ENCODE measurements around the gene HEPACAM2.

The HEPACAM2 gene

DNA sequence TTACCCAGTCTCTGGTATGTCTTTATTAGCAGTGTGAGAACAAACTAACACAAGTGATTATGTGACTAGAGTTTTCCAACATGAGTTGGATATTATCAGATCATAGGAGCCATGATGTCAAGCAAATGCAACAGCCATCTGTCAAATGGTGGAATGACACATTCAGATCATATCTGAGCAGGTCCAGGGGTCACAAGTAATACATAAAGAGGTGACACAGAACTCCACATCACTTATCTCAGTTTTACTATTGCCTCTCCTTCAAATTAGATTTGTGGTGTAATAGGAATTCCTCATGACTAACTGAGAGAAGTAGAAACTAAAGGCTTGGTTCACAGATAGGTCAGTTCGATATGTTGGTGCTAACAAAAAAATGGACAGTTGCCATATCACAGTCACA is 65.9 kb downstream of the HEPACAM2 start:
- Histone ChIP-seq H3K9ac (no peak overlapping the region), H4K20me1 (ENCODE audit: insufficient read depth) (no peaks in the 10 kb centered on the region), H3K4me3 (IDR thresholded peaks at IDR 0.05; ENCODE audit: insufficient read depth, low read depth, low read length) (no peak overlapping the region), H3K27ac (peak overlapping the region; percentile 12; the same call in 1 of the 2 replicates), H3K4me1 (ENCODE audit: low read depth, poor library complexity, severe bottlenecking) (peaks cover 92% of the 10 kb centered on the region), H3K36me3 (ENCODE audit: insufficient read depth) (no peaks in the 10 kb centered on the region), H3K27me3 (ENCODE audit: insufficient read depth, low read depth) (no peaks in the 10 kb centered on the region), H3K4me2 (peak overlapping the region; percentile 58), H3K79me2 (ENCODE audit: insufficient read depth, low read depth) (no peaks in the 10 kb centered on the region), H2AFZ (ENCODE audit: low read depth) (peak overlapping the region; percentile 7; the same call in 1 of the 2 replicates)
- TF ChIP-seq, protein P1, sequence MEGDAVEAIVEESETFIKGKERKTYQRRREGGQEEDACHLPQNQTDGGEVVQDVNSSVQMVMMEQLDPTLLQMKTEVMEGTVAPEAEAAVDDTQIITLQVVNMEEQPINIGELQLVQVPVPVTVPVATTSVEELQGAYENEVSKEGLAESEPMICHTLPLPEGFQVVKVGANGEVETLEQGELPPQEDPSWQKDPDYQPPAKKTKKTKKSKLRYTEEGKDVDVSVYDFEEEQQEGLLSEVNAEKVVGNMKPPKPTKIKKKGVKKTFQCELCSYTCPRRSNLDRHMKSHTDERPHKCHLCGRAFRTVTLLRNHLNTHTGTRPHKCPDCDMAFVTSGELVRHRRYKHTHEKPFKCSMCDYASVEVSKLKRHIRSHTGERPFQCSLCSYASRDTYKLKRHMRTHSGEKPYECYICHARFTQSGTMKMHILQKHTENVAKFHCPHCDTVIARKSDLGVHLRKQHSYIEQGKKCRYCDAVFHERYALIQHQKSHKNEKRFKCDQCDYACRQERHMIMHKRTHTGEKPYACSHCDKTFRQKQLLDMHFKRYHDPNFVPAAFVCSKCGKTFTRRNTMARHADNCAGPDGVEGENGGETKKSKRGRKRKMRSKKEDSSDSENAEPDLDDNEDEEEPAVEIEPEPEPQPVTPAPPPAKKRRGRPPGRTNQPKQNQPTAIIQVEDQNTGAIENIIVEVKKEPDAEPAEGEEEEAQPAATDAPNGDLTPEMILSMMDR (conservative IDR thresholded peaks at IDR 0.05; ENCODE audit: low read depth, low read length): no peak

DNA sequence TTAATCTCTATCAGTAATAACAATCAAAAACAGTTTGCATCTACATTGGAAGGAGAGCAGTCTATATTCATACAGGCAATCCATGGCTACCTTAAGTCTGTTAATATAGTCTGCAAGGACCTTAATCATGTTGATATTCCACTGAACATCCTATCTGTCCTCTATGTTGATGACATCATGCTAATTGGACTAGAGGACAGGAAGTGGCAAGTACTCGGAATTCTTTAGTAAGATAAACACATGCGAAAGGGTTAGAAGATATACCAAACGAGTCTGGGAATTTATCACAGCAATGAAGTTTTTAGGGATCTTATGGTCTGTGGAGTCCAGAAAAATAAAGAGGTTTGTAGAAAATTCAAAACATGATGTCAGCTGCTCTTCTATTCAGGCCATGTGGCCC is 66.8 kb downstream of the HEPACAM2 start:
- Histone ChIP-seq H3K4me3 (IDR thresholded peaks at IDR 0.05; ENCODE audit: insufficient read depth, low read depth, low read length) (no peak overlapping the region), H3K27ac (no peak overlapping the region)
- TF ChIP-seq, protein P1 (conservative IDR thresholded peaks at IDR 0.05; ENCODE audit: low read depth, low read length): no peak

DNA sequence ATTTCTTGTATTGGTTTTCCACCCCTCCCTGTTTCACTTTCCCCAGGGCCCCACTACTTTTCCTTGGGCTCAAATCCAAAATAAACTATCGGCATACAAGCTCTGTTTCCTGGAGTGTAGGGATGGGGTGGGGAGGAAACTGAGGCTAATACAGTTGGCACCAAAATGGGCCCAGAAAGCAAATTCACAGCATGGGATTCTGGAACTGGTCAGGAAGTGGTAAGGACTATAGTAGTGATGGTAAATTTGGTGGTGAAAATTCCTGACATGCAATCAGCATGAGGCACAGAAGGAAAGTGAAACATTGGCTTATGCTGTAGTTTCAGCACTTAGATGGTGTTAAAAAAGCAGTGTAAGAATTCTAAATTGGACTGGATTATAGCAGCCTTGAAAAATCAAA is 69.4 kb downstream of the HEPACAM2 start:
- Histone ChIP-seq H3K9ac (no peak overlapping the region), H3K4me3 (IDR thresholded peaks at IDR 0.05; ENCODE audit: insufficient read depth, low read depth, low read length) (no peak overlapping the region), H3K36me3 (ENCODE audit: insufficient read depth) (no peaks in the 10 kb centered on the region), H3K79me2 (ENCODE audit: insufficient read depth, low read depth) (no peaks in the 10 kb centered on the region), H4K20me1 (ENCODE audit: insufficient read depth) (no peaks in the 10 kb centered on the region), H3K4me2 (peak overlapping the region; percentile 75), H3K4me1 (ENCODE audit: low read depth, poor library complexity, severe bottlenecking) (peaks cover 60% of the 10 kb centered on the region), H3K27ac (peak overlapping the region; percentile 37; the same call in 1 of the 2 replicates), H3K27me3 (ENCODE audit: insufficient read depth, low read depth) (no peaks in the 10 kb centered on the region), H2AFZ (ENCODE audit: low read depth) (peak overlapping the region; percentile 35; the same call in 1 of the 2 replicates)
- TF ChIP-seq, protein P1 (conservative IDR thresholded peaks at IDR 0.05; ENCODE audit: low read depth, low read length): no peak

More for the DNA sequence above, 66.8 kb downstream of the HEPACAM2 start:
- Histone ChIP-seq H2AFZ (ENCODE audit: low read depth) (no peak overlapping the region), H4K20me1 (ENCODE audit: insufficient read depth) (no peaks in the 10 kb centered on the region), H3K36me3 (ENCODE audit: insufficient read depth) (no peaks in the 10 kb centered on the region), H3K79me2 (ENCODE audit: insufficient read depth, low read depth) (no peaks in the 10 kb centered on the region), H3K4me1 (ENCODE audit: low read depth, poor library complexity, severe bottlenecking) (peaks cover 86% of the 10 kb centered on the region), H3K9ac (no peak overlapping the region), H3K4me2 (no peak overlapping the region), H3K27me3 (ENCODE audit: insufficient read depth, low read depth) (no peaks in the 10 kb centered on the region)

DNA sequence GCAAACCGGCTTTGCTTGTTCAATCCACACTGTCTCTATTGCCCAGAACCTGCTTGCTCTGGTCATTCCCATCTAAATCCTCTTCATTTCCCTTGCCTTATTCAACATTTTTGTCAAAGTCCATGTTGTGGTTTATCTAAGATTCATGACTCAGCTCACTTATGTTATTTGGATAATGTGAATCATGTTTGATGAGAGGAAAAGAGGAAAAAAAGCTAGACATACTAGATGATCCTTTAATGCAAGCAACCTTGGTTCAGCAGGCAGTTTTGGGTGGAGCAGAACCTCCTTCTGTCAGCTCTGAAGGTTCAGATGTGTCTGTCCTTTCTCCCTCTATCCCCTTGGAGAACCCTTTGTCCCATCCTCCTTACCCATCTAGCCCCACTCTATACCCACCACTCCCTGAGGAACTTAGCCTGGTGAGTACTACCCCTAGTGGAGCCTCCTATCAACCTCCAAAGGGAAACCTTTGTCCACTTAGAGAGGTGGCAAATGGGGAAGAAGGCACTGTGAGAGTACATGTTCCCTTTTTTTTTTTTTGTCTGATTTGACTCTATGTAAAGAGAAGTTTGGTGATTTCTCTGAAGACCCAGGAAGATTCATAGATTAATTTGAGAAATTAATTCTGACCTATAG is 76.0 kb downstream of the HEPACAM2 start:
- Histone ChIP-seq H3K4me2 (no peak overlapping the region), H4K20me1 (ENCODE audit: insufficient read depth) (no peaks in the 10 kb centered on the region), H3K9ac (no peak overlapping the region), H3K36me3 (ENCODE audit: insufficient read depth) (no peaks in the 10 kb centered on the region), H3K4me1 (ENCODE audit: low read depth, poor library complexity, severe bottlenecking) (peaks cover 25% of the 10 kb centered on the region), H3K27me3 (ENCODE audit: insufficient read depth, low read depth) (no peaks in the 10 kb centered on the region), H2AFZ (ENCODE audit: low read depth) (no peak overlapping the region), H3K4me3 (IDR thresholded peaks at IDR 0.05; ENCODE audit: insufficient read depth, low read depth, low read length) (no peak overlapping the region), H3K79me2 (ENCODE audit: insufficient read depth, low read depth) (peaks cover 22% of the 10 kb centered on the region; the same call in 1 of the 2 replicates), H3K27ac (no peak overlapping the region)
- TF ChIP-seq, protein P1 (conservative IDR thresholded peaks at IDR 0.05; ENCODE audit: low read depth, low read length): no peak
